Epithelial cell of esophagus (primary cell): ENCODE measurements around the gene EHMT1.

ENCODE experiments used
- DNase-seq: peaks from one replicate; pipeline ENCODE4 v3.0.0; 2010; ENCODE audit warnings: low read depth
- H3K4me3 ChIP-seq: 2 replicates; pipeline ENCODE4 v1.5.1; 2011; ENCODE audit warnings: mild to moderate bottlenecking, low read length, control low read depth
- CTCF ChIP-seq: IDR thresholded peaks from 2 replicates; pipeline ENCODE4 v1.5.1; 2011; ENCODE audit warnings: low read depth, mild to moderate bottlenecking, low read length, control low read depth, inconsistent platforms; ENCODE audit not compliant: insufficient read depth; ENCODE audit errors: missing control alignments

EHMT1 gene

GRCh38 chr9:137648396-137648795 is 29.6 kb downstream of the EHMT1 start:
- H3K4me3 ChIP-seq = no peak overlapping the region
- TF ChIP-seq CTCF = no peak
- no peak for DNase-seq

DNA sequence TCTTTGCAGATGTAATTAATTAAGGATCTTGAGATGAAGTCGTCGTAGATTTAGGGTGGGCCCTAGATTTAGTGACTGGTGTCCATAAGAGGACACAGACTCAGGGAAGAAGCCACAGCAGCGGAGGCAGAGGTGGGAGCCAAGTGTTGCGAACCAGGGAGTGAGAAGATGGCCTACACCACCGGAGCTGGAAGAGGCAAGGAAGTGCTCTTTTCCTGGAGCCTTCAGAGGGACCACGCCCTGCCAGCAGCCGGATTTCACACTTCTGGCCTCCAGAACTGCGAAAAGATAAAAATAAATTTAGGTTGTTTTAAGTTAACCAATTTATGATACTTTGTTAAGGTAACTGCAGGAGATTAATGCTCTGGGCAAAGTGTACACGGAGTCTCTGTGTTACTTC is 30.7 kb downstream of the EHMT1 start:
- no peak for DNase-seq
- H3K4me3 ChIP-seq = no peak overlapping the region
- TF ChIP-seq CTCF = no peak

DNA sequence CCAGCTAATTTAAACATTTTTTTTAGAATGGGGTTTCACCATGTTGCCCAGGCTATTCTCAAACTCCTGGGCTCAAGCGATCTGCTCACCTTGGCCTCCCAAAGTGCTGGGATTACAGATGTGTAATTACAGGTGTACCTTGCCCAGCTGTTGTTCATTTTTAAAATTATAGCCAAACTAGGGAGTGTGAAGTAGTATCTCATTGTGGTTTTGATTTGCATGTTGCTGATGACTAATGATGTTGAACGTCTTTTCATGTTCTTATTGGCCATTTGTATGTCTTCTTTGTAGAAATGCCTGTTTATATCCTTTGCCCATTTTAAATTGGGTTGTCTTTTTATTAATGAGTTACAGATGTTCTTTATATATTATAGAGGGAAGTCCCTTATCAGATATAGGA is 31.5 kb downstream of the EHMT1 start:
- peak; percentile 27 for DNase-seq
- TF ChIP-seq CTCF = no peak
- no peak overlapping the region for H3K4me3 ChIP-seq

GRCh38 chr9:137650779-137651178 is 32.0 kb downstream of the EHMT1 start:
- TF ChIP-seq CTCF = no peak
- no peak for DNase-seq
- H3K4me3 ChIP-seq = no peak overlapping the region

DNA sequence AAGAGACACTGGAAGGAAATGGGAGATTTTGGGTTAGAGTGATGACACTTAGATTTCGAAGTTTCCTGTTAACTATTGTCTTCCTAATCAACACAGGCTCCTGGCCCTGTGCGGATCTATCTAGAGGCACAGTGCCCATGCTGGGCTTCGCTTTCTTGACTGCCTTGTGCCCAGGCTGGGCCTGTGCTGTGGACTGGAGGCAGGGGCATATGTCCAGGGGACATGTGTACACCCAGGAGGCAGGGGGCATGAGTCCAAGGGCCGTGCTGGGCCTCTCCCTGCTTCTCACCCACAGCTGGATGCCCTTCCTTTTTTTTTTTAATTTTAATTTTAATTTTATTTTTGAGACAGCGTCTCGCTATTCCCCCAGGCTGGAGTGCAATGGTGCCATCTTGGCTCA is 37.6 kb downstream of the EHMT1 start:
- H3K4me3 ChIP-seq = no peak overlapping the region
- no peak for TF ChIP-seq CTCF
- no peak for DNase-seq

GRCh38 chr9:137657606-137658005 is 38.8 kb downstream of the EHMT1 start:
- no peak for DNase-seq
- H3K4me3 ChIP-seq = no peak overlapping the region
- TF ChIP-seq CTCF = no peak

DNA sequence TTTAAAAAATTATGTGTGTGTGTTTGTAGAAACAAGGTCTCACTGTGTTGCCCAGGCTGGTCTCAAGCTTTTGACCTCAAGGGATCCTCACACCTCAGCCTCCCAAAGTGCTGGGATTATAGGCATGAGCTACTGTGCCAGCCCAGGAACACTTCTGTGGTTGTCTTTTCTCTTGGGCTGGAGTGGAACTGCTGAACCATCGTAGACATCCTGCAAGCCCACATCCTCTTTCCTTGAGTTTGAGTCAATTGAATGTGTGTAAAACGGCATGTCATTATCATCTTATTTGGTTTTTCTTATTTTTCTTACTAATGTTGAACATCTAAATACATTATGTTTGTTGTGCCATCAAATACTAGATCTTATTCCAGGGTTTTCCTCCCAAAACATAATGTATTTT is 40.0 kb downstream of the EHMT1 start:
- no peak overlapping the region for H3K4me3 ChIP-seq
- no peak for DNase-seq
- no peak for TF ChIP-seq CTCF
